Adipocyte (in vitro differentiated cells): Measurements from ENCODE around the gene PHGDH.
A peak's percentile ranks its signal among the peaks of the same experiment; 100 is the strongest.

Source experiments
- DNase-seq: peaks from one replicate; pipeline ENCODE4 v3.0.0-alpha.2; 2015; ENCODE audit warnings: low read depth
- H3K27me3 ChIP-seq: replicated peaks from 2 replicates; pipeline ENCODE4 v1.7.0; 2013; ENCODE audit warnings: mild to moderate bottlenecking, low read length, moderate library complexity; ENCODE audit not compliant: control insufficient read depth, insufficient read depth
- H3K36me3 ChIP-seq: 2 replicates; pipeline ENCODE4 v1.7.0; 2013; ENCODE audit warnings: low read length, mild to moderate bottlenecking, moderate library complexity; ENCODE audit not compliant: control insufficient read depth, insufficient read depth, severe bottlenecking
- H3K4me1 ChIP-seq: 2 replicates; pipeline ENCODE4 v1.7.0; 2013; ENCODE audit warnings: mild to moderate bottlenecking, low read length, moderate library complexity; ENCODE audit not compliant: control insufficient read depth, insufficient read depth
- H3K4me3 ChIP-seq: 2 replicates; pipeline ENCODE4 v1.7.0; 2013; ENCODE audit warnings: mild to moderate bottlenecking, low read length, moderate library complexity
- H3K9ac ChIP-seq: 2 replicates; pipeline ENCODE4 v1.7.0; 2013; ENCODE audit warnings: mild to moderate bottlenecking, low read length, moderate library complexity
- H3K9me3 ChIP-seq: 2 replicates; pipeline ENCODE4 v1.7.0; 2013; ENCODE audit warnings: mild to moderate bottlenecking, low read length, moderate library complexity; ENCODE audit not compliant: control insufficient read depth

Gene PHGDH

GRCh38 chr1:119743308-119743707 is 31.6 kb downstream of the PHGDH start:
- Histone ChIP-seq H3K4me1 (peaks cover 14% of the 10 kb centered on the region), H3K27me3 (no peaks in the 10 kb centered on the region), H3K9ac (no peak overlapping the region), H3K9me3 (no peaks in the 10 kb centered on the region), H3K36me3 (peaks cover 14% of the 10 kb centered on the region), H3K4me3 (no peak overlapping the region)
- DNase-seq, result no peak

GRCh38 chr1:119743776-119744597 is 32.3 kb downstream of the PHGDH start:
- DNase-seq, result peak; percentile 86
- H3K9ac ChIP-seq, result no peak overlapping the region
- H3K36me3 ChIP-seq, result peaks cover 12% of the 10 kb centered on the region
- no peaks in the 10 kb centered on the region for H3K27me3 ChIP-seq
- no peaks in the 10 kb centered on the region for H3K9me3 ChIP-seq
- peaks cover 14% of the 10 kb centered on the region for H3K4me1 ChIP-seq
- no peak overlapping the region for H3K4me3 ChIP-seq

GRCh38 chr1:119744598-119744942 is 32.8 kb downstream of the PHGDH start:
- no peaks in the 10 kb centered on the region for H3K27me3 ChIP-seq
- H3K4me3 ChIP-seq, result no peak overlapping the region
- peaks cover 14% of the 10 kb centered on the region for H3K4me1 ChIP-seq
- no peak for DNase-seq
- no peak overlapping the region for H3K9ac ChIP-seq
- H3K9me3 ChIP-seq, result no peaks in the 10 kb centered on the region
- peaks cover 12% of the 10 kb centered on the region for H3K36me3 ChIP-seq

DNA sequence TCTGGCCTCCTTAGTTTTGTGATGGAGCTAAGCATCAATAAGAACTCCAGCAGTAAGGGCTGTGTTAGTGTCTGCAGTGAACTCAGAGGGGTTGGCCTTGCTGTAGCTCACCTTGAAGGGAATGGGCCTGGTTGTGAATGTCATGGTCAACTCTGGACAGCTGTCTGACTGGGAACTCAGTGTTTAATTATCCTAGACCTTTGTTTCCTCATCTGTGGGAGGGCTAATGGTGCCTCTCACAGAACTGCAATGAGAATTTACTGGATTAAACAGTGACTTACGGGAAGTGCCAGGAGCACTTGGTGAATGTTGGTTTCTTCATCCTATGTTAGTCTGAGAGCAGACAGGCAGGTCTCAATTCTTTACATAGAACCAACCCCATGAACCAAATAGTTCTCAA is 33.3 kb downstream of the PHGDH start:
- Histone ChIP-seq H3K9me3 (no peaks in the 10 kb centered on the region), H3K4me1 (peaks cover 14% of the 10 kb centered on the region), H3K4me3 (no peak overlapping the region), H3K9ac (no peak overlapping the region), H3K27me3 (no peaks in the 10 kb centered on the region), H3K36me3 (peaks cover 12% of the 10 kb centered on the region)
- no peak for DNase-seq

GRCh38 chr1:119747451-119747850 is 35.7 kb downstream of the PHGDH start:
- H3K9me3 ChIP-seq, result no peaks in the 10 kb centered on the region

GRCh38 chr1:119748040-119748439 is 36.3 kb downstream of the PHGDH start:
- DNase-seq, result no peak
- Histone ChIP-seq H3K9ac (no peak overlapping the region), H3K27me3 (no peaks in the 10 kb centered on the region), H3K36me3 (peaks cover 4% of the 10 kb centered on the region), H3K9me3 (no peaks in the 10 kb centered on the region), H3K4me3 (no peak overlapping the region), H3K4me1 (peaks cover 13% of the 10 kb centered on the region)

More at GRCh38 chr1:119747451-119747850, 35.7 kb downstream of the PHGDH start:
- Histone ChIP-seq H3K27me3 (no peaks in the 10 kb centered on the region), H3K9ac (no peak overlapping the region), H3K36me3 (peaks cover 10% of the 10 kb centered on the region), H3K4me1 (peaks cover 14% of the 10 kb centered on the region), H3K4me3 (no peak overlapping the region)
- DNase-seq, result peak; percentile 60

- H3K9ac ChIP-seq, result no peak overlapping the region
- H3K4me3 ChIP-seq, result no peak overlapping the region
- no peaks in the 10 kb centered on the region for H3K9me3 ChIP-seq
- peaks cover 3% of the 10 kb centered on the region for H3K4me1 ChIP-seq
- H3K36me3 ChIP-seq, result no peaks in the 10 kb centered on the region
- no peak for DNase-seq
- H3K27me3 ChIP-seq, result peaks cover 3% of the 10 kb centered on the region
Measured at GRCh38 chr1:119752592-119752991, 40.9 kb downstream of the PHGDH start.

- Histone ChIP-seq H3K9me3 (no peaks in the 10 kb centered on the region), H3K4me1 (no peaks in the 10 kb centered on the region), H3K9ac (no peak overlapping the region), H3K36me3 (no peaks in the 10 kb centered on the region), H3K4me3 (no peak overlapping the region), H3K27me3 (peaks cover 3% of the 10 kb centered on the region)
- no peak for DNase-seq
Measured at GRCh38 chr1:119758584-119758983, 46.9 kb downstream of the PHGDH start.

DNA sequence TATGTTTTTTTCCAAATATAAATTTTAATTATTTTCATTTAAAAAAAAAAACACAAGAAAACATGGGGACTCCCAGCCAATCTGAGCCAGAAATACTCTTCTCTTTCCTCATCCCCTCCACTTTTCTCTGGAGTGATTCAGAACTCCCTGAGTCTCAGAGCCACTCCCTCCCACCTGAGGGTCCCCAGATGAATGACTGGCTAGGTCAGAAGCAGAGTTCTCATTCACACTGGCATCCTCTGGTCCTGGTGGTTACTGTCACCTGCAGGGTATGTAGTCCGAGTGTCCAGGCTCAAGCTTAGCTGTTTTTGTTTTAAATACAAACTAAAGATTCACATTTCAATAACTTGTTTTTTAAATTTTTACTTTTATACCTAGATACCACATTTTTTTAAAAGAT is 50.7 kb downstream of the PHGDH start:
- DNase-seq, result no peak
- H3K4me3 ChIP-seq, result no peak overlapping the region
- peaks cover 6% of the 10 kb centered on the region for H3K27me3 ChIP-seq
- peaks cover 10% of the 10 kb centered on the region for H3K9me3 ChIP-seq
- H3K36me3 ChIP-seq, result no peaks in the 10 kb centered on the region
- peaks cover 18% of the 10 kb centered on the region for H3K4me1 ChIP-seq
- no peak overlapping the region for H3K9ac ChIP-seq

DNA sequence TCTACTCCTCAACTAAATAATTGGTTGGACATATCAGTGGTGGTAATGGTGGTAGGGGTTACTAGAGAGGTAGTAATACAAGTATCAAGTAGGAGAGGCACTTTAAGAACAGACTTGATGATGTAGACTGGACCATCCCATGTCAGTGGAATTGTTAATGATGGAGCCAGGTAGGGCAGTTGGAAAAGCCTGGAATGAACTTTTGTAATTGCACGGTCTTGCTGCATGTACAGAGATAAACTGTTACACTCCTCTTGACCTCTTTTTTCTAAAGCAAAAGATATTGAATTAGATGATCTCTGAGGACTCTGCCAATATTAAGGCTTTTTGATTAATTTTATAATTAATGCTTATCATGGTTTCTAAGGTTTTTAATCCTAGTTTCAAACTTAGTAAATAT is 51.2 kb downstream of the PHGDH start:
- Histone ChIP-seq H3K27me3 (peaks cover 6% of the 10 kb centered on the region), H3K9me3 (peaks cover 10% of the 10 kb centered on the region), H3K4me1 (peaks cover 18% of the 10 kb centered on the region), H3K36me3 (no peaks in the 10 kb centered on the region), H3K9ac (no peak overlapping the region), H3K4me3 (no peak overlapping the region)
- DNase-seq, result no peak

DNA sequence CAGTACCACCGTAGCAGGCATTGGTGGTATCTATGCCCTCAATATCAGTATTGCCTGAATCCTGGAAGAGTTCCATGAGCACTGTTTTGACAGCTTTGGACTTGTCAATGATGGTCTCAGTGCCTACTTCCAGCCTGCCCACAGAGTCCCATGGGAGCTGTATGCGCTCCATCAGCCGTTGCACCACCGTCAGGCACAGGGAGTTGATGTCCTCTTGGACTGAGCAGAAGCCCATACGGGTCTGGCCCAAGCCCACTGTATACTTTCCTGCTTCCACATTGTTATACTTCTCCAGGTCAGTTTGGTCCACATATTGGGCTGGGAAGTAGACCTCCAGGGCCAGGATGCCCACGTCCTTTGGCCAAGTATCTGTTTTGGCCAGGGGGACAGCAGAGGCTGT is 52.5 kb downstream of the PHGDH start:
- DNase-seq, result no peak
- H3K36me3 ChIP-seq, result no peaks in the 10 kb centered on the region
- peaks cover 18% of the 10 kb centered on the region for H3K4me1 ChIP-seq
- no peak overlapping the region for H3K9ac ChIP-seq
- H3K4me3 ChIP-seq, result no peak overlapping the region
- H3K27me3 ChIP-seq, result peaks cover 12% of the 10 kb centered on the region
- H3K9me3 ChIP-seq, result peaks cover 10% of the 10 kb centered on the region

GRCh38 chr1:119766374-119766794 is 54.6 kb downstream of the PHGDH start:
- peaks cover 22% of the 10 kb centered on the region for H3K27me3 ChIP-seq
- peaks cover 18% of the 10 kb centered on the region for H3K4me1 ChIP-seq
- DNase-seq, result no peak
- no peak overlapping the region for H3K9ac ChIP-seq
- no peaks in the 10 kb centered on the region for H3K36me3 ChIP-seq
- peaks cover 10% of the 10 kb centered on the region for H3K9me3 ChIP-seq
- peak overlapping the region; percentile 33 for H3K4me3 ChIP-seq
